ENCODE results near the gene MT1F.

The MT1F gene

GRCh38 chr16:56636616-56637413, 20.9 kb upstream of the MT1F start:
- DNase-seq (ENCODE audit: low read depth), result no peak
- Histone ChIP-seq H3K36me3 (ENCODE audit: control insufficient read depth, insufficient read depth, low read length, severe bottlenecking) (no peaks in the 10 kb centered on the region), H3K4me3 (ENCODE audit: low read length) (no peak overlapping the region), H3K9ac (ENCODE audit: low read length) (no peak overlapping the region), H3K9me3 (ENCODE audit: control insufficient read depth, low read length) (no peaks in the 10 kb centered on the region), H3K4me1 (ENCODE audit: control insufficient read depth, insufficient read depth, low read length) (peaks cover 14% of the 10 kb centered on the region), H3K27me3 (replicated peaks; ENCODE audit: control insufficient read depth, insufficient read depth, low read length) (no peaks in the 10 kb centered on the region)

DNA sequence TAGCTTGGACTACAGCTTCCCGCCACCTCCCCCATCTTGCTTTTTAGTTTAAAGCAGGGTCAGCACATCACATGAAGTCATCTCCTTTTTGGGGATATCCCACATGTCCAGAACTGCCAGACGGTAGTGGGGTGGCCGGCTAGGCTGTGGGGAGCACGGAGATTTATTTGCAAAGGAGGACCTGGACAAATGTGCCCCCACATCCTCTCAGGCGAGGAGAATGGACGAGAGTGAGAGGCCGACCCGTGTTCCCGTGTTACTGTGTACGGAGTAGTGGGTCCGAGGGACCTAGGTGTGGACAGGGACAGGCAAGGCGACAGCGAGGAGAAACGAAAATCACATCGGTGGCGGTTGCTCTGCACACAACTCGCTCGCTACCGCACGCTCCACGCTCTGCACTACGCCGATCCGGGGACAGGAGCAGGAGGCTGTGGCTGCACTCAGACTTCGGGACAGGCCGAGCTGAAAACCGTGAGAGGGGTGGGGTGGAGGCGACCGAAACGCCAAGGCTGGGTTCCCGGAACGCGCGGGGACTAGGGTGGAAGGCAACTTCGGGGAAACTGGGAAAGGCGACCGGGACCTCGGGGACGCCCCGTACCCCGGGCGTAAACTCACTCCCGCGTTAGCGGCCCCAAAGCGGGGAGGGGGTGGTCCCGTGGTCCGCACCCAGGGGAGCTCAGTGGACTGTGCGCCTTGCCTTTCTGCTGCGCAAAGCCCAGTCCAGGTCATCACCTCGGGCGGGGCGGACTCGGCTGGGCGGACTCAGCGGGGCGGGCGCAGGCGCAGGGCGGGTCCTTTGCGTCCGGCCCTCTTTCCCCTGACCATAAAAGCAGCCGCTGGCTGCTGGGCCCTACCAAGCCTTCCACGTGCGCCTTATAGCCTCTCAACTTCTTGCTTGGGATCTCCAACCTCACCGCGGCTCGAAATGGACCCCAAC, 19.7 kb upstream of the MT1F start, which contains the start of gene MT1A:
Gene MT1A, plus strand, starts transcription at position 853 of the 937 bp plus-strand sequence. Its CDS starts 73 bp downstream, at position 926.
- H3K4me1 ChIP-seq (ENCODE audit: control insufficient read depth, insufficient read depth, low read length), result peaks cover 13% of the 10 kb centered on the region
- no peaks in the 10 kb centered on the region for H3K36me3 ChIP-seq (ENCODE audit: control insufficient read depth, insufficient read depth, low read length, severe bottlenecking)
- peak within 1 kb of the TSS; percentile 77 for H3K9ac ChIP-seq (ENCODE audit: low read length)
- peak; percentile 39 for DNase-seq (ENCODE audit: low read depth)
- H3K27me3 ChIP-seq (replicated peaks; ENCODE audit: control insufficient read depth, insufficient read depth, low read length), result no peaks in the 10 kb centered on the region
- H3K4me3 ChIP-seq (ENCODE audit: low read length), result peak within 1 kb of the TSS; percentile 81
- no peaks in the 10 kb centered on the region for H3K9me3 ChIP-seq (ENCODE audit: control insufficient read depth, low read length)

- no peak for DNase-seq (ENCODE audit: low read depth)
- peaks cover 20% of the 10 kb centered on the region for H3K4me1 ChIP-seq (ENCODE audit: control insufficient read depth, insufficient read depth, low read length)
- H3K4me3 ChIP-seq (ENCODE audit: low read length), result no peak overlapping the region
- no peaks in the 10 kb centered on the region for H3K36me3 ChIP-seq (ENCODE audit: control insufficient read depth, insufficient read depth, low read length, severe bottlenecking)
- H3K9ac ChIP-seq (ENCODE audit: low read length), result no peak overlapping the region
- H3K9me3 ChIP-seq (ENCODE audit: control insufficient read depth, low read length), result no peaks in the 10 kb centered on the region
- H3K27me3 ChIP-seq (replicated peaks; ENCODE audit: control insufficient read depth, insufficient read depth, low read length), result peaks cover 3% of the 10 kb centered on the region
Measured at GRCh38 chr16:56639045-56639444, 18.7 kb upstream of the MT1F start.

GRCh38 chr16:56640076-56640475, 17.7 kb upstream of the MT1F start:
- H3K4me1 ChIP-seq (ENCODE audit: control insufficient read depth, insufficient read depth, low read length), result peaks cover 20% of the 10 kb centered on the region
- H3K9ac ChIP-seq (ENCODE audit: low read length), result no peak overlapping the region
- DNase-seq (ENCODE audit: low read depth), result no peak
- no peaks in the 10 kb centered on the region for H3K36me3 ChIP-seq (ENCODE audit: control insufficient read depth, insufficient read depth, low read length, severe bottlenecking)
- H3K27me3 ChIP-seq (replicated peaks; ENCODE audit: control insufficient read depth, insufficient read depth, low read length), result peaks cover 9% of the 10 kb centered on the region
- H3K9me3 ChIP-seq (ENCODE audit: control insufficient read depth, low read length), result no peaks in the 10 kb centered on the region
- H3K4me3 ChIP-seq (ENCODE audit: low read length), result no peak overlapping the region

GRCh38 chr16:56641166-56641565, 16.6 kb upstream of the MT1F start:
- H3K9ac ChIP-seq (ENCODE audit: low read length), result no peak overlapping the region
- no peaks in the 10 kb centered on the region for H3K9me3 ChIP-seq (ENCODE audit: control insufficient read depth, low read length)
- H3K4me3 ChIP-seq (ENCODE audit: low read length), result no peak overlapping the region
- H3K36me3 ChIP-seq (ENCODE audit: control insufficient read depth, insufficient read depth, low read length, severe bottlenecking), result no peaks in the 10 kb centered on the region
- H3K27me3 ChIP-seq (replicated peaks; ENCODE audit: control insufficient read depth, insufficient read depth, low read length), result peaks cover 16% of the 10 kb centered on the region
- no peak for DNase-seq (ENCODE audit: low read depth)
- H3K4me1 ChIP-seq (ENCODE audit: control insufficient read depth, insufficient read depth, low read length), result peaks cover 20% of the 10 kb centered on the region

- H3K27me3 ChIP-seq (replicated peaks; ENCODE audit: control insufficient read depth, insufficient read depth, low read length), result peaks cover 34% of the 10 kb centered on the region
- H3K36me3 ChIP-seq (ENCODE audit: control insufficient read depth, insufficient read depth, low read length, severe bottlenecking), result no peaks in the 10 kb centered on the region
- H3K4me3 ChIP-seq (ENCODE audit: low read length), result peak overlapping the region; percentile 71
- peak; percentile 45 for DNase-seq (ENCODE audit: low read depth)
- H3K9ac ChIP-seq (ENCODE audit: low read length), result no peak overlapping the region
- peaks cover 17% of the 10 kb centered on the region for H3K4me1 ChIP-seq (ENCODE audit: control insufficient read depth, insufficient read depth, low read length)
- no peaks in the 10 kb centered on the region for H3K9me3 ChIP-seq (ENCODE audit: control insufficient read depth, low read length)
Measured at GRCh38 chr16:56643080-56643778, 14.5 kb upstream of the MT1F start.

DNA sequence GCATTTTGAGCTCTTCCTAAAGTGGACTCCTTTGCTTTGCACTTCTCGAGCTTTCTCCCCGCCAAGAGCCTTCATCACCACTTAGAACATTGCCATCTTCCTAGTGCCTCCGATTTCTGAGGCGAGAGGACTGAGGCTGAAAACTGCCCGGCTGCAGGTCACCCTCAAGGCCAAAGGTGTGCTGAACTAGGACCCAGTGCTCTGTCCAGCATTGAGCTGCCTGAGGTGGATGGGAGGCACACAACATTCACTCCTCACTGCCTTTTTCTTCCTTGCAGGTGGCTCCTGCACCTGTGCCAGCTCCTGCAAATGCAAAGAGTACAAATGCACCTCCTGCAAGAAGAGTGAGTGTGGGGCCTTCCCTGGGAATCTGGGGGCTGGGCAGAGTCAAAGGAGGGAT, 13.9 kb upstream of the MT1F start:
- no peaks in the 10 kb centered on the region for H3K36me3 ChIP-seq (ENCODE audit: control insufficient read depth, insufficient read depth, low read length, severe bottlenecking)
- DNase-seq (ENCODE audit: low read depth), result no peak
- peaks cover 14% of the 10 kb centered on the region for H3K4me1 ChIP-seq (ENCODE audit: control insufficient read depth, insufficient read depth, low read length)
- peak overlapping the region; percentile 71 for H3K4me3 ChIP-seq (ENCODE audit: low read length)
- H3K27me3 ChIP-seq (replicated peaks; ENCODE audit: control insufficient read depth, insufficient read depth, low read length), result peaks cover 40% of the 10 kb centered on the region
- H3K9ac ChIP-seq (ENCODE audit: low read length), result no peak overlapping the region
- H3K9me3 ChIP-seq (ENCODE audit: control insufficient read depth, low read length), result no peaks in the 10 kb centered on the region

GRCh38 chr16:56645311-56645710, 12.4 kb upstream of the MT1F start:
- Histone ChIP-seq H3K27me3 (replicated peaks; ENCODE audit: control insufficient read depth, insufficient read depth, low read length) (peaks cover 45% of the 10 kb centered on the region), H3K4me3 (ENCODE audit: low read length) (no peak overlapping the region), H3K4me1 (ENCODE audit: control insufficient read depth, insufficient read depth, low read length) (peaks cover 14% of the 10 kb centered on the region), H3K36me3 (ENCODE audit: control insufficient read depth, insufficient read depth, low read length, severe bottlenecking) (no peaks in the 10 kb centered on the region), H3K9ac (ENCODE audit: low read length) (no peak overlapping the region), H3K9me3 (ENCODE audit: control insufficient read depth, low read length) (no peaks in the 10 kb centered on the region)
- no peak for DNase-seq (ENCODE audit: low read depth)

DNA sequence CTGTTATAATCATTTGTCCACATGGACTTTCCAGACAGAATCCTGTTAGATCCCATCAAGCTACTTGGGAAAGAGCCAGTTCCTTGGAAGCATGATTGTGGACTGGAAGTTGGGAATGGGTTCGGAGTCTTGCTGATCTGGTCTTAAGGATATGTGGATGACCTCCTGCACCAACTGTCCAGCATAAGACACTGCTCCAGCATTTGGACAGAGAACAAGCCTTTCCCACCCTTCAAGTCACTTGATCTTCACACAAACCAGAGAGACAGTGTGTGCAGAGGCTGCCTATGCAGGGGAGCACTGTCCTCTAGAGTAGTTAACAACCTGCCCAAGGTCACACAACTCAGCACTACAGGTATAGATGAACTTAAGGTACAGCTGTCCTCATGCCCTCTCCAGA, 11.9 kb upstream of the MT1F start:
- no peak overlapping the region for H3K4me3 ChIP-seq (ENCODE audit: low read length)
- peaks cover 14% of the 10 kb centered on the region for H3K4me1 ChIP-seq (ENCODE audit: control insufficient read depth, insufficient read depth, low read length)

DNA sequence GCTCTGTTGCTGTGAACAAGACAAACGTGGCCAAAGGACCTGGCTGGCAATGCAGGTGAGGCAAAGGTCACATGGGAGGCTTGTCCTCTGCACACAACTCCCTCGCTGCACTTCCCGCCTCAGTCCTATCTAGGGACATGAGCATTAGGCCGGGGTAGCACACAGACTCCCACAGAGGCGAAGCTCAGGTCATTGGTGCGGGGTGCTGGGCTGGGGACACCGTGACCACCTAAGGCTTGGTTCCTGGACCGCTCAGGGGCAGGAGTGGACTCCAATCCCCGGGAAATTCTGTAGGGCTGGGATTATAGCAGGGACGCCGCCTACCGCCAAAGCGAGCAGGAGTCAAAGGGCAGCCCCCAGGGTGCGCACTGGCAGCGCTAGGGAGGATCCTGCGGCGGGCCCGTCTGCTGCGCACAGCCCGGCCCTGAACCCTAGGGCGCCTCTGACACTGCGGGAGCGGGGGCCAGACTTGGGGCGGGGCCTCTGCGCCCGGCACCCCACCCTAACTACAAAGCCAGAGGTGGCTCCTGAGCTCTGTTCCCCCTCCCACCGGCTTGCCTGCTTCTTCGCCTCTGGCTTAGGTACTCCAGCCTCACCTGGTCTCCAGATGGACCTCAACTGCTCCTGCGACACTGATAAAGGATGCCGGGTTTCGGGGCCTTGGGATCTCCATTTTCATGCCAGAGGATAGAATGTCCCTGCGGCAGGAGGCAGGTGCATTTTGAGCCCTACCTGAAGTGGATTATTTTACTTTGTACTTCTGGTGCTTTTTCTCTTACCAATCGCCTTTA, 9.9 kb upstream of the MT1F start:
- Histone ChIP-seq H3K4me3 (ENCODE audit: low read length) (no peak overlapping the region), H3K4me1 (ENCODE audit: control insufficient read depth, insufficient read depth, low read length) (peaks cover 21% of the 10 kb centered on the region), H3K9ac (ENCODE audit: low read length) (no peak overlapping the region), H3K9me3 (ENCODE audit: control insufficient read depth, low read length) (no peaks in the 10 kb centered on the region), H3K36me3 (ENCODE audit: control insufficient read depth, insufficient read depth, low read length, severe bottlenecking) (no peaks in the 10 kb centered on the region), H3K27me3 (replicated peaks; ENCODE audit: control insufficient read depth, insufficient read depth, low read length) (peaks cover 45% of the 10 kb centered on the region)
- DNase-seq (ENCODE audit: low read depth), result no peak

More for the DNA sequence above, 11.9 kb upstream of the MT1F start:
- DNase-seq (ENCODE audit: low read depth), result no peak
- peaks cover 45% of the 10 kb centered on the region for H3K27me3 ChIP-seq (replicated peaks; ENCODE audit: control insufficient read depth, insufficient read depth, low read length)
- no peak overlapping the region for H3K9ac ChIP-seq (ENCODE audit: low read length)
- H3K36me3 ChIP-seq (ENCODE audit: control insufficient read depth, insufficient read depth, low read length, severe bottlenecking), result no peaks in the 10 kb centered on the region
- H3K9me3 ChIP-seq (ENCODE audit: control insufficient read depth, low read length), result no peaks in the 10 kb centered on the region

Measured in adipocyte (in vitro differentiated cells).